Liver (tissue), 9 donors: Measurements from ENCODE around the gene PSMB9. TPM values are rescaled to one million over a fixed set of nuclear protein-coding genes. Genes with fewer than 3 reads are reported as not detected.

ENCODE experiments used
- DNase-seq: peaks from one replicate; pipeline ENCODE4 v3.0.0-alpha.2; 2017; ENCODE audit warnings: low spot score
- H3K27ac ChIP-seq, 2 donors: one replicate each; pipeline ENCODE4 v1.7.0; 2013; ENCODE audit warnings: inconsistent platforms in 2 of 2, low read length in 2 of 2, control low read depth in 1 of 2, low read depth in 1 of 2, mild to moderate bottlenecking in 1 of 2
- H3K27me3 ChIP-seq, 4 donors: one replicate each; pipeline versions ENCODE4 v1.6.1 to v1.7.0; 2013; ENCODE audit warnings: low read length in 3 of 4, inconsistent platforms in 1 of 4, mild to moderate bottlenecking in 1 of 4, moderate library complexity in 1 of 4; ENCODE audit not compliant: control insufficient read depth in 4 of 4, insufficient read depth in 4 of 4
- H3K36me3 ChIP-seq, 4 donors: one replicate each; pipeline versions ENCODE4 v1.6.1 to v1.7.0; 2013; ENCODE audit warnings: low read length in 3 of 4, mild to moderate bottlenecking in 3 of 4, low read depth in 1 of 4, moderate library complexity in 1 of 4; ENCODE audit not compliant: control insufficient read depth in 4 of 4, insufficient read depth in 3 of 4
- H3K4me1 ChIP-seq, 4 donors: one replicate each; pipeline versions ENCODE4 v1.6.1 to v1.7.0; 2013; ENCODE audit warnings: low read length in 3 of 4, mild to moderate bottlenecking in 3 of 4, moderate library complexity in 1 of 4; ENCODE audit not compliant: control insufficient read depth in 4 of 4, insufficient read depth in 4 of 4
- H3K4me3 ChIP-seq, 3 donors: one replicate each; pipeline versions ENCODE4 v1.6.1 to v1.7.0; 2013; ENCODE audit warnings: low read length in 3 of 3, control low read depth in 1 of 3, low read depth in 1 of 3, mild to moderate bottlenecking in 1 of 3
- H3K9ac ChIP-seq, 2 donors: one replicate each; pipeline ENCODE4 v1.7.0; 2013; ENCODE audit warnings: low read length in 2 of 2, mild to moderate bottlenecking in 2 of 2, moderate library complexity in 2 of 2, control low read depth in 1 of 2, low read depth in 1 of 2
- H3K9me3 ChIP-seq, 4 donors: one replicate each; pipeline versions ENCODE4 v1.6.1 to v1.7.0; 2013; ENCODE audit warnings: low read length in 3 of 4; ENCODE audit not compliant: control insufficient read depth in 4 of 4
- ATF3 ChIP-seq: IDR thresholded peaks from 2 replicates; pipeline ENCODE4 v1.6.1; 2016; ENCODE audit warnings: antibody characterized with exemption
- CTCF ChIP-seq: fragments of 150-350 bp; IDR thresholded peaks from 2 replicates; pipeline ENCODE4 v1.5.1; 2017; ENCODE audit warnings: improper control_type of control experiment, low read depth, low read length; ENCODE audit not compliant: missing input control
- EGR1 ChIP-seq, 2 donors: IDR thresholded peaks; 2 replicates each; pipeline ENCODE4 v1.6.1; 2016 to 2018; ENCODE audit warnings: antibody characterized with exemption in 2 of 2, low read depth in 2 of 2
- FOXA1 ChIP-seq: IDR thresholded peaks from 2 replicates; pipeline ENCODE4 v1.6.1; 2016; ENCODE audit warnings: antibody characterized with exemption
- FOXA2 ChIP-seq: IDR thresholded peaks from 2 replicates; pipeline ENCODE4 v1.6.1; 2016; ENCODE audit warnings: antibody characterized with exemption
- GABPA ChIP-seq, 2 donors: IDR thresholded peaks in 1 of 2; conservative IDR thresholded peaks in 1 of 2; 2 replicates each; pipeline ENCODE4 v1.6.1; 2016; ENCODE audit warnings: antibody characterized with exemption in 2 of 2, mild to moderate bottlenecking in 1 of 2, moderate library complexity in 1 of 2
- HNF4A ChIP-seq, 2 donors: conservative IDR thresholded peaks; 2 replicates each; pipeline ENCODE4 v1.6.1; 2016; ENCODE audit warnings: antibody characterized with exemption in 2 of 2, mild to moderate bottlenecking in 2 of 2
- HNF4G ChIP-seq: IDR thresholded peaks from 2 replicates; pipeline ENCODE4 v1.6.1; 2016; ENCODE audit warnings: antibody characterized with exemption
- JUND ChIP-seq, 2 donors: IDR thresholded peaks; 2 replicates each; pipeline ENCODE4 v1.6.1; 2016; ENCODE audit warnings: antibody characterized with exemption in 2 of 2
- MAX ChIP-seq: IDR thresholded peaks from 2 replicates; pipeline ENCODE4 v1.6.1; 2016; ENCODE audit warnings: antibody characterized with exemption
- NR2F2 ChIP-seq: IDR thresholded peaks from 2 replicates; pipeline ENCODE4 v1.6.1; 2016; ENCODE audit warnings: antibody characterized with exemption
- RAD21 ChIP-seq, 2 donors: IDR thresholded peaks; 2 replicates each; pipeline ENCODE4 v1.6.1; 2016; ENCODE audit warnings: antibody characterized with exemption in 2 of 2, mild to moderate bottlenecking in 2 of 2
- REST ChIP-seq: IDR thresholded peaks from 2 replicates; pipeline ENCODE4 v1.6.1; 2016; ENCODE audit warnings: antibody characterized with exemption, mild to moderate bottlenecking
- RXRA ChIP-seq, 2 donors: IDR thresholded peaks; 2 replicates each; pipeline ENCODE4 v1.6.1; 2017 to 2018; ENCODE audit warnings: antibody characterized with exemption in 2 of 2, mild to moderate bottlenecking in 1 of 2
- SP1 ChIP-seq: IDR thresholded peaks from 2 replicates; pipeline ENCODE4 v1.6.1; 2018; ENCODE audit warnings: antibody characterized with exemption, mild to moderate bottlenecking
- TAF1 ChIP-seq: conservative IDR thresholded peaks from 2 replicates; pipeline ENCODE4 v1.6.1; 2016; ENCODE audit warnings: antibody characterized with exemption, mild to moderate bottlenecking
- YY1 ChIP-seq: IDR thresholded peaks from 2 replicates; pipeline ENCODE4 v1.6.1; 2016; ENCODE audit warnings: antibody characterized with exemption, mild to moderate bottlenecking
- ZBTB33 ChIP-seq: IDR thresholded peaks from 2 replicates; pipeline ENCODE4 v1.6.1; 2016; ENCODE audit warnings: antibody characterized with exemption
- WGBS: extraction: QIAGEN DNeasy Blood & Tissue Kit; methylation state at CpG from one replicate; pipeline ENCODE4 v1.1.7; 2013; 5-methylcytosine and 5-hydroxymethylcytosine counted together
- polyA plus RNA-seq, 2 donors: library from polyadenylated mRNA; stranded (reverse) in 1 of 2; unstranded in 1 of 2; fragments of 200-250 nt in 1 of 2; fragments of >200 nt in 1 of 2; fragmentation: Nextera tagmentation in 1 of 2; extraction: Ambion mirVana in 1 of 2; gene quantifications; one replicate each; pipeline versions ENCODE4 v1.2.1 to v1.2.3, GENCODE V29; 2013 to 2015
- total RNA-seq, 2 donors: library from RNA; depleted of rRNA; stranded (reverse); fragments of >200 nt; gene quantifications; one replicate each; pipeline ENCODE4 v1.2.3, GENCODE V29; 2014
- donor health status: healthy.
- donor health status: healthy.
- donor health status: healthy.
- donor health status: healthy.
- donor health status: healthy.

Gene PSMB9
- total and polyA plus RNA-seq, 4 donors = 11.7 to 31.6 (median 20.2) TPM

- Histone ChIP-seq H3K4me1 (no peaks in the 10 kb centered on the region), H3K27me3 (no peaks in the 10 kb centered on the region), H3K4me3 (no peak overlapping the region), H3K9me3 (no peaks in the 10 kb centered on the region), H3K9ac (no peak overlapping the region), H3K36me3 (no peaks in the 10 kb centered on the region), H3K27ac (no peak overlapping the region)
- no peak for DNase-seq
- no peak for TF ChIP-seq JUND (IDR thresholded peaks at IDR 0.05)
- no peak for TF ChIP-seq YY1
- TF ChIP-seq EGR1 (IDR thresholded peaks at IDR 0.05; ENCODE audit: low read depth in 2 of 2) = no peak
- no peak for TF ChIP-seq ATF3
- TF ChIP-seq MAX = no peak
- TF ChIP-seq SP1 = no peak
- no peak for TF ChIP-seq REST
- no peak for TF ChIP-seq TAF1
- no peak for TF ChIP-seq RXRA (IDR thresholded peaks at IDR 0.05)
- 69% methylated on average over 3 of the region's 3 CpGs for WGBS
Measured at GRCh38 chr6:32819729-32820128, 34.3 kb upstream of the PSMB9 start.

GRCh38 chr6:32825966-32826365 is 28.0 kb upstream of the PSMB9 start:
- H3K9ac ChIP-seq = no peak overlapping the region
- WGBS = 51% methylated on average over 2 of the region's 2 CpGs
- no peaks in the 10 kb centered on the region for H3K27me3 ChIP-seq
- no peak overlapping the region for H3K27ac ChIP-seq
- no peaks in the 10 kb centered on the region for H3K4me1 ChIP-seq
- TF ChIP-seq EGR1 (IDR thresholded peaks at IDR 0.05; ENCODE audit: low read depth in 2 of 2) (no peak), HNF4A (conservative IDR thresholded peaks at IDR 0.05) (peak in 1 of 2 donors; percentile 16), NR2F2 (no peak), MAX (no peak), FOXA1 (no peak), SP1 (no peak), FOXA2 (no peak), HNF4G (no peak), YY1 (no peak), TAF1 (no peak), ZBTB33 (no peak), CTCF (peak; percentile 39), REST (no peak), GABPA (IDR thresholded peaks at IDR 0.05 in 1 of 2, conservative IDR thresholded peaks at IDR 0.05 in 1 of 2) (no peak), ATF3 (no peak), JUND (IDR thresholded peaks at IDR 0.05) (no peak), RAD21 (IDR thresholded peaks at IDR 0.05) (peak; percentile 82 to 83), RXRA (IDR thresholded peaks at IDR 0.05) (no peak)
- H3K36me3 ChIP-seq = peaks cover 2 to 20% (median 12%) of the 10 kb centered on the region in 4 donors
- DNase-seq = no peak
- no peaks in the 10 kb centered on the region for H3K9me3 ChIP-seq
- no peak overlapping the region for H3K4me3 ChIP-seq
